ENCODE measurements around the gene KCTD6.

DNA sequence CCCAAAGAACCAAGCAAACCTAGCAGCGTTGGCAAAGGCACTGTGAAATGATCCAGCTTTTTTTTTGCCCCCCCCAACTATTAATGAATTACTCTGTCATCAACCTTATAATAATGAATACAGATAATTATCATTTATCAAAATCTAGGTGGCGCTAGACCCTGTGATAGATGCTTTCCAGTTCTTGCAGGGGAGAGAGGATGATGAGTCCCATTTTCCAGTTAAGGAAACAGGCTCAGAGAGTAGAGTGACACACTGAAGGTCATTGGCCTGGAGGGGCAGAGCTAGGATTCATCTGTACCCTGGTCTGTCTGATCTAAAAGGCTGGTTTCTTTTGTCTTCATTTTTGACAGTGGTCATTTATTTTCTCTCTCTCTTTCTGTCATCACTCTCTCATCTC lies 40.1 kb downstream of the KCTD6 start:
- TF ChIP-seq POLR2A (IDR thresholded peaks at IDR 0.05; ENCODE audit: low read depth, low read length) = no peak
- TF ChIP-seq TAF1 (IDR thresholded peaks at IDR 0.05; ENCODE audit: borderline replicate concordance, low read depth, low read length) = no peak
- TF ChIP-seq POLR2AphosphoS5 (IDR thresholded peaks at IDR 0.05; ENCODE audit: low read depth, low read length) = no peak

Measured in GM12892 (cell line).